ENCODE data around the gene ADCY4.

ADCY4 gene

GRCh38 chr14:24293525-24293924 is 41.3 kb downstream of the ADCY4 start:
- no peak for DNase-seq

GRCh38 chr14:24292118-24292807 is 42.6 kb downstream of the ADCY4 start:
- no peak for DNase-seq

GRCh38 chr14:24291446-24292117 is 43.3 kb downstream of the ADCY4 start:
- DNase-seq, result no peak

- DNase-seq, result no peak
Observed at GRCh38 chr14:24290746-24291145, 44.1 kb downstream of the ADCY4 start.

DNA sequence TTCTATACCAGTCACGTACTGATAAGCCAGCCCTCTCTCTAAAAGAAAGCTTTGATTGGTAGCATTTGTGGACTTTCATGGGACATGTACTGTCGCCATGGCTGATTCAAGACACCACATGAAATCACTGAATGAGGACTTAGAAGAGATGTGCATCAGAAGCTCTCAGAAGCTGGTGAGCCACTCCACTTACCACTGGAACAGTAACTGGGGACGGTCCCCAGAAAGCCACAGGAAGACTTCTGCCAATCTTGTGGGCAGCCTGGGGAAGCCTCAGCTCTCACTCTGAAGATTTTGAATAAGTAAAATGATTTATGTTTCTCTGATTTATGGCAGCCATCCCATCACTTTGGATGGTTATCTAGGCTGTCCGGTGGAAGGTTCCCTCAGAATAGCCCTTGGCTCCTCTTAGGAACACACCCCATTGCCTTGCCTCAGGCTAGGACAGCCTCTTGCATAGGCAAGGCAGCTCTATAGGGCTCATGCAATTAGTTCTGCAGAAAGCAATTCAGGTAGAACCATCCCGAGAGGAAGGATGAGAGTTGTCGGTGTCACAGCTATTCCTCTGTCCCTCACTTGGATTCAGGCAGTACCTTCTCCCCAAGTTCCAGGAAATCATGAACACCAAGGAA is 45.1 kb downstream of the ADCY4 start:
- DNase-seq, result no peak

GRCh38 chr14:24286996-24287395 is 47.9 kb downstream of the ADCY4 start:
- no peak for DNase-seq

DNA sequence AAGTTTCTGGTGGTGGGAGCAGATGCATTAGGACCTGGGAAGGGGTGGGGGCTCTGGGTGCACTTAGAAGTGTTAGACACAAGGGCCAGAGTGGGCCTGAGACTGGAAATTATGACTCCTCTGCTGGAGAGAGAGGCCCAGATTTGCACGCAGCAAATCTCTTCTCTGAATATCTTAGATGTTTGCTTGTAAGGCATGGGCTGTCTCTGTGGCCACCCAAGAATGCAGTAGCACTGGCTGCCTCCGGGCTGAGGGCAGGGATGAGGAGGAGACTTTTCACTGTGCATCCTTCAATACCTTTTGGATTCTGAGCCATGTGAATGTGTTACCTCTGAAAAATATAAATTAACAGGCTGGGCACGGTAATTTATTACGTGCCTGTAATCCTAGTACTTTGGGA is 49.5 kb downstream of the ADCY4 start:
- no peak for DNase-seq

DNA sequence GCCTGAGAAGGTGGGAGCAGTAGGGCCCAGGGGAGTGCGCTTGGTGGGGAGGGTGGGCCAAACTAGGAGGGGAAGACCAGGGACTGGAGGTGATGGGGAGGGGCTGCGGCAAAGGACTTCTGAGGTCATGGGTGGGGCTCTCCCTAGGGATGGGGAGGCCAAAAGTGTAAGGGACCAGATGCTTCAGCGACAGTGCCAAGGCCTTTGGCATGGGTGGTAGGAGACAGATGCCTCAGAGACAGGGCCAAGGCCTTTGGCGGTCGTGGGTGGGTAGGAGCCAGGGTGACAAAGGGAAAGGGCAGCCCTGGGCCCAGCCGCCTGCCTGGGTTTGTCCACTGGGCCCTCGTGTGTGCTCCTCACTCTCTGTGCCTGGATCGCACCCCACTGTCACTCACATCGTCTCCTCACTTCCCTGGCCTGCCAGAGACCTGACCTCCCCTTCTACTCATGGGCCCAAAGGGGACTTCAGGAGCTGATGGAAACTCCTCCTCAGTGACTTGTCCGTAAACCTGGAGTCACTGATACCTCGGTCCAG is 50.3 kb downstream of the ADCY4 start:
- no peak for DNase-seq

- no peak for DNase-seq
Observed at GRCh38 chr14:24283796-24284460, 50.9 kb downstream of the ADCY4 start.

DNA sequence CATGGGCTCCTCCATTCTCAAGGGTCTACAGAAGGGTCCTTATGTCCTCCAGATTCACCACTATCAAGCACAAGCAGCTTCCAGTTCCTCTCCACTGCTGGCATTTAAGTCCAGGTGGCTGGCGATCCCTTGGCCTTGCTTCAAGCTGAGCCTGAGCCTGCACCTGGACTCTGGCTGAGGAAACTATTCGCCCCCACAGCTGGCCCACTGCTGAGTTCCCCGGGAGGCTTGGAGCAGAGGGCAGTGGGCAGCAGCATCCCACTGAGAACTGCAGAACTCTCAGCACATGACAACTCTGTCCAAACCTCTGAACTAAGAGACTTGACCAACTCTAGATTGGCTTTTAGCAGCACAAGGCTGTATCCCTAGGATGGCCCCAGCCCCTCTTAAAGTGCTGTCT is 52.1 kb downstream of the ADCY4 start:
- no peak for DNase-seq

- DNase-seq, result no peak
Observed at GRCh38 chr14:24281636-24282035, 53.2 kb downstream of the ADCY4 start.

GRCh38 chr14:24280797-24281460 is 53.9 kb downstream of the ADCY4 start:
- DNase-seq, result no peak

- DNase-seq, result no peak
Observed at GRCh38 chr14:24279301-24280186, 55.3 kb downstream of the ADCY4 start.

- no peak for DNase-seq
Observed at GRCh38 chr14:24278424-24278823, 56.4 kb downstream of the ADCY4 start.

- DNase-seq, result no peak
Observed at GRCh38 chr14:24277606-24278321, 57.1 kb downstream of the ADCY4 start.

- no peak for DNase-seq
Observed at GRCh38 chr14:24277071-24277470, 57.8 kb downstream of the ADCY4 start.

GRCh38 chr14:24274101-24274543 is 60.7 kb downstream of the ADCY4 start:
- DNase-seq, result no peak

DNA sequence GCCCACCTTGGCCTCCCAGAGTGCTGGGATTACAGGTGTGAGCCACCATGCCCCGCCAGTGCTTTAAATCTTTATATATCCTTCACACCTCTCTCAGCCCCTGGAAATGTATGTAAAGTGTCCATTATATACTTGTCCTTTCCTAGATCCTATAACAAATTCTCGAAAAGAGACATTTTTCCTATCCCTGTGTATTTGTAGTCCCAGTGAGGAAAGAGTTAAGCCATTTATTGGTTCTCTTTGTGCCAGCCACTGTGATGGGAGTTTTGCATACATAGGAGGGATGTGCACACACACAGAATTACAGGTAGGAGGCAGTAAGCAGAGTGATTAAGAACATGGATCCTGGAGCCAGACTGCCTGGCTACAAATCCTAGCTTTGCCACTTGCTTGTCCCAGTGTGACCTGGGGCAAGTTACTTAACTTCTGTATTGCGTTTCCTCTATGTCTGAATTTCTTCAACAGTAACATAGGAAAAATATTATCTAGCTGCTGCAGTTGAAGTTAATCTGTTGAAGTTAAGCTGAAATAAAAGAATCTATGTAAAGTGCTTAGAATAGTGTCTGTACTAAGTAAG is 61.4 kb downstream of the ADCY4 start:
- DNase-seq, result no peak

DNA sequence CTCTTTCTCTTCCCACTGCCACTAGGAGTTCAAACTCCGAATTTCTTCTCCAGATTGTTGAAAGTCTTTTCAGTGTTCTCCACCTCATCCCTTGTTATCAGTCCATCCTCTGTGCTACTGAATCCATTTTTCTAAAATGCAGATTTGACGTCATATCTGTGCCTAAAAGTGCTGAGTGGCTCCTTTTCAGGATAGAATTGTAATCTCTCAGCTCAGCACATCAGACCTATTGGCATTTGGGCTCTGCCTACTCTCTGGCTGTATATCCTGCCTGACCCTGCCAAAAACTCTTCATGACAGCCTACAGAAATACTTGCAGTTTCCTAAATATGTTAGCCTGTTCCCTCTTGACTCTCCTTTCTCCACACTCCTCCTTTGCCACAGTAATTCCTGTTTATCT is 62.4 kb downstream of the ADCY4 start:
- no peak for DNase-seq

GRCh38 chr14:24271834-24272263 is 63.0 kb downstream of the ADCY4 start:
- DNase-seq, result no peak
